ENCODE data around the gene TEX53.

The TEX53 gene

GRCh38 chr9:114696814-114697544 lies 39.4 kb upstream of the TEX53 start:
- Histone ChIP-seq H3K4me1 (ENCODE audit: low read length) (peaks cover 54% of the 10 kb centered on the region), H3K79me2 (ENCODE audit: low read length) (no peaks in the 10 kb centered on the region), H3K9ac (ENCODE audit: low read length) (no peak overlapping the region), H3K27me3 (ENCODE audit: low read depth, low read length) (peaks cover 85% of the 10 kb centered on the region), H3K4me3 (ENCODE audit: low read length) (peak overlapping the region; percentile 57), H3K9me3 (ENCODE audit: insufficient read depth, low read length) (no peaks in the 10 kb centered on the region), H3K27ac (ENCODE audit: low read length) (peak overlapping the region; percentile 32; the same call in 1 of the 2 replicates), H3K4me2 (ENCODE audit: low read length) (peak overlapping the region; percentile 80), H3K36me3 (replicated peaks; ENCODE audit: low read depth, low read length) (no peaks in the 10 kb centered on the region), H2AFZ (ENCODE audit: low read depth, low read length) (no peak overlapping the region), H4K20me1 (ENCODE audit: insufficient read depth, low read length) (peaks cover 79% of the 10 kb centered on the region)
- no peak for TF ChIP-seq CTCF (IDR thresholded peaks at IDR 0.05; ENCODE audit: low read depth, low read length)
- peak; percentile 76 for TF ChIP-seq EZH2phosphoT487 (IDR thresholded peaks at IDR 0.05; ENCODE audit: low read depth)

GRCh38 chr9:114695948-114696347 lies 38.3 kb upstream of the TEX53 start:
- Histone ChIP-seq H3K27ac (ENCODE audit: low read length) (no peak overlapping the region), H3K4me2 (ENCODE audit: low read length) (no peak overlapping the region), H4K20me1 (ENCODE audit: insufficient read depth, low read length) (peaks cover 77% of the 10 kb centered on the region), H3K79me2 (ENCODE audit: low read length) (no peaks in the 10 kb centered on the region), H2AFZ (ENCODE audit: low read depth, low read length) (no peak overlapping the region), H3K9ac (ENCODE audit: low read length) (no peak overlapping the region), H3K36me3 (replicated peaks; ENCODE audit: low read depth, low read length) (no peaks in the 10 kb centered on the region), H3K9me3 (ENCODE audit: insufficient read depth, low read length) (no peaks in the 10 kb centered on the region), H3K4me1 (ENCODE audit: low read length) (peaks cover 64% of the 10 kb centered on the region), H3K4me3 (ENCODE audit: low read length) (no peak overlapping the region), H3K27me3 (ENCODE audit: low read depth, low read length) (peaks cover 82% of the 10 kb centered on the region)
- TF ChIP-seq EZH2phosphoT487 (IDR thresholded peaks at IDR 0.05; ENCODE audit: low read depth) (no peak), CTCF (IDR thresholded peaks at IDR 0.05; ENCODE audit: low read depth, low read length) (no peak)

- Histone ChIP-seq H3K4me3 (ENCODE audit: low read length) (peak overlapping the region; percentile 20; the same call in 1 of the 2 replicates), H3K9me3 (ENCODE audit: insufficient read depth, low read length) (no peaks in the 10 kb centered on the region), H2AFZ (ENCODE audit: low read depth, low read length) (no peak overlapping the region), H3K27me3 (ENCODE audit: low read depth, low read length) (peaks cover 79% of the 10 kb centered on the region), H3K4me2 (ENCODE audit: low read length) (peak overlapping the region; percentile 53), H3K9ac (ENCODE audit: low read length) (no peak overlapping the region), H3K79me2 (ENCODE audit: low read length) (no peaks in the 10 kb centered on the region), H3K36me3 (replicated peaks; ENCODE audit: low read depth, low read length) (no peaks in the 10 kb centered on the region), H4K20me1 (ENCODE audit: insufficient read depth, low read length) (peaks cover 75% of the 10 kb centered on the region), H3K4me1 (ENCODE audit: low read length) (peaks cover 72% of the 10 kb centered on the region), H3K27ac (ENCODE audit: low read length) (no peak overlapping the region)
- TF ChIP-seq CTCF (IDR thresholded peaks at IDR 0.05; ENCODE audit: low read depth, low read length) = no peak
- no peak for TF ChIP-seq EZH2phosphoT487 (IDR thresholded peaks at IDR 0.05; ENCODE audit: low read depth)
Observed at GRCh38 chr9:114694719-114695269, 37.2 kb upstream of the TEX53 start.

GRCh38 chr9:114694146-114694545 lies 36.5 kb upstream of the TEX53 start:
- H3K9me3 ChIP-seq (ENCODE audit: insufficient read depth, low read length) = no peaks in the 10 kb centered on the region
- no peak overlapping the region for H2AFZ ChIP-seq (ENCODE audit: low read depth, low read length)
- H3K4me1 ChIP-seq (ENCODE audit: low read length) = peaks cover 66% of the 10 kb centered on the region
- TF ChIP-seq CTCF (IDR thresholded peaks at IDR 0.05; ENCODE audit: low read depth, low read length) = no peak
- no peak for TF ChIP-seq EZH2phosphoT487 (IDR thresholded peaks at IDR 0.05; ENCODE audit: low read depth)
- peaks cover 68% of the 10 kb centered on the region for H4K20me1 ChIP-seq (ENCODE audit: insufficient read depth, low read length)
- no peaks in the 10 kb centered on the region for H3K36me3 ChIP-seq (replicated peaks; ENCODE audit: low read depth, low read length)
- H3K9ac ChIP-seq (ENCODE audit: low read length) = no peak overlapping the region
- H3K79me2 ChIP-seq (ENCODE audit: low read length) = no peaks in the 10 kb centered on the region
- peaks cover 79% of the 10 kb centered on the region for H3K27me3 ChIP-seq (ENCODE audit: low read depth, low read length)
- H3K27ac ChIP-seq (ENCODE audit: low read length) = no peak overlapping the region
- no peak overlapping the region for H3K4me3 ChIP-seq (ENCODE audit: low read length)
- H3K4me2 ChIP-seq (ENCODE audit: low read length) = no peak overlapping the region

Measured in OCI-LY3 (cell line).